Measurements from ENCODE around the gene GAA.
A peak's percentile ranks its signal among the peaks of the same experiment; 100 is the strongest.

Gene GAA

DNA sequence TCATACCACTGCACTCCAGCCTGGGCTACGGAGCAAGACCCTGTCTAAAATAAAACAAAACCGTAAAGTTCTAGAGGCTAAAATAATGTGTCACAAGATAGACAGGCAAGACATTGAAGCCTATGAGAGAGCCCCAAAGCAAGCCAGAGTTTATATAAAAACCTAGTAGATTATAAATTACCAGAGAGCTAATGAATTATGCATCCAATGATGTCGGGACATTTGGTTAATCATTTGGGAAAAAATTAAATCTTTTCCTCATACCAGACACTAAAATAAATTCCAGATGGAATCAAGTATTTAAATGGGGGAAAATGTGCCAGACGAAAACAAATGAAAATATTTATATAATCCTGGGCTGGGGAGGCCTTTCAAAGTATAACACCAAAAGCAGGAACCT, 40.7 kb upstream of the GAA start:
- Mint-ChIP-seq H3K4me1 (peaks cover 5% of the 10 kb centered on the region), H3K36me3 (ENCODE audit: low read depth) (peaks cover 25% of the 10 kb centered on the region), H3K27me3 (ENCODE audit: low read depth) (no peaks in the 10 kb centered on the region), H3K27ac (peak overlapping the region; percentile 68 to 83 (median 79)), H3K4me3 (no peak overlapping the region), H3K9me3 (no peaks in the 10 kb centered on the region)
- TF ChIP-seq, protein P1, sequence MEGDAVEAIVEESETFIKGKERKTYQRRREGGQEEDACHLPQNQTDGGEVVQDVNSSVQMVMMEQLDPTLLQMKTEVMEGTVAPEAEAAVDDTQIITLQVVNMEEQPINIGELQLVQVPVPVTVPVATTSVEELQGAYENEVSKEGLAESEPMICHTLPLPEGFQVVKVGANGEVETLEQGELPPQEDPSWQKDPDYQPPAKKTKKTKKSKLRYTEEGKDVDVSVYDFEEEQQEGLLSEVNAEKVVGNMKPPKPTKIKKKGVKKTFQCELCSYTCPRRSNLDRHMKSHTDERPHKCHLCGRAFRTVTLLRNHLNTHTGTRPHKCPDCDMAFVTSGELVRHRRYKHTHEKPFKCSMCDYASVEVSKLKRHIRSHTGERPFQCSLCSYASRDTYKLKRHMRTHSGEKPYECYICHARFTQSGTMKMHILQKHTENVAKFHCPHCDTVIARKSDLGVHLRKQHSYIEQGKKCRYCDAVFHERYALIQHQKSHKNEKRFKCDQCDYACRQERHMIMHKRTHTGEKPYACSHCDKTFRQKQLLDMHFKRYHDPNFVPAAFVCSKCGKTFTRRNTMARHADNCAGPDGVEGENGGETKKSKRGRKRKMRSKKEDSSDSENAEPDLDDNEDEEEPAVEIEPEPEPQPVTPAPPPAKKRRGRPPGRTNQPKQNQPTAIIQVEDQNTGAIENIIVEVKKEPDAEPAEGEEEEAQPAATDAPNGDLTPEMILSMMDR (IDR thresholded peaks at IDR 0.05; ENCODE audit: unreplicated experiment in 3 of 3), result no peak

DNA sequence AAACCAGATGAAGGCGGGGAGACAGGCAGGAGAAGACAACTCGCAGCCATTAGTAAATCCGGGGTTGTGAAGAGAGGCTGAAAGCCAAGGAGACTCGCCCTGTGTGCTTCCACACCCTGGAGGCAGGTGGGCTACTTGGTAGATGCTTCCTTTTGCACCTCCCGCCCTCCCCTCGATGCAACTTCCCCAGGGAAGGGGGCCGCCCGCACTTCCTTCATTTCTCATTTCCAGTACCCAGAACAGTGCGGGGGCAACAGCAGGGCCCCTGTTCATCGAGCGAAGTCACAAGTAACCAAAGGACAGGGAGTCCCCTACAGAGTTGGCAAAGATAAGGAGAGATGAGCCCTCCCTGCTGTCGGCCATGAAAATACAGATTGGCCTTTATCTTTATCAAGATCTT, 40.0 kb upstream of the GAA start:
- H3K36me3 Mint-ChIP-seq (ENCODE audit: low read depth), result peaks cover 25% of the 10 kb centered on the region

GRCh38 chr17:80063830-80064585, 37.4 kb upstream of the GAA start:
- Mint-ChIP-seq H3K27ac (no peak overlapping the region), H3K4me3 (no peak overlapping the region), H3K9me3 (no peaks in the 10 kb centered on the region), H3K4me1 (peaks cover 14% of the 10 kb centered on the region), H3K36me3 (ENCODE audit: low read depth) (peaks cover 24% of the 10 kb centered on the region), H3K27me3 (ENCODE audit: low read depth) (peaks cover 5% of the 10 kb centered on the region)
- TF ChIP-seq, protein P1 (IDR thresholded peaks at IDR 0.05; ENCODE audit: unreplicated experiment in 3 of 3), result no peak

More for the DNA sequence above, 40.0 kb upstream of the GAA start:
- no peak overlapping the region for H3K4me3 Mint-ChIP-seq
- H3K9me3 Mint-ChIP-seq, result no peaks in the 10 kb centered on the region
- TF ChIP-seq, protein P1 (IDR thresholded peaks at IDR 0.05; ENCODE audit: unreplicated experiment in 3 of 3), result no peak
- peaks cover 5% of the 10 kb centered on the region for H3K4me1 Mint-ChIP-seq
- no peak overlapping the region for H3K27ac Mint-ChIP-seq
- no peaks in the 10 kb centered on the region for H3K27me3 Mint-ChIP-seq (ENCODE audit: low read depth)

GRCh38 chr17:80064696-80065095, 36.7 kb upstream of the GAA start:
- no peak overlapping the region for H3K4me3 Mint-ChIP-seq
- TF ChIP-seq, protein P1 (IDR thresholded peaks at IDR 0.05; ENCODE audit: unreplicated experiment in 3 of 3), result no peak
- H3K4me1 Mint-ChIP-seq, result peaks cover 21% of the 10 kb centered on the region
- peaks cover 21% of the 10 kb centered on the region for H3K36me3 Mint-ChIP-seq (ENCODE audit: low read depth)
- H3K27me3 Mint-ChIP-seq (ENCODE audit: low read depth), result peaks cover 5% of the 10 kb centered on the region
- no peaks in the 10 kb centered on the region for H3K9me3 Mint-ChIP-seq
- no peak overlapping the region for H3K27ac Mint-ChIP-seq

DNA sequence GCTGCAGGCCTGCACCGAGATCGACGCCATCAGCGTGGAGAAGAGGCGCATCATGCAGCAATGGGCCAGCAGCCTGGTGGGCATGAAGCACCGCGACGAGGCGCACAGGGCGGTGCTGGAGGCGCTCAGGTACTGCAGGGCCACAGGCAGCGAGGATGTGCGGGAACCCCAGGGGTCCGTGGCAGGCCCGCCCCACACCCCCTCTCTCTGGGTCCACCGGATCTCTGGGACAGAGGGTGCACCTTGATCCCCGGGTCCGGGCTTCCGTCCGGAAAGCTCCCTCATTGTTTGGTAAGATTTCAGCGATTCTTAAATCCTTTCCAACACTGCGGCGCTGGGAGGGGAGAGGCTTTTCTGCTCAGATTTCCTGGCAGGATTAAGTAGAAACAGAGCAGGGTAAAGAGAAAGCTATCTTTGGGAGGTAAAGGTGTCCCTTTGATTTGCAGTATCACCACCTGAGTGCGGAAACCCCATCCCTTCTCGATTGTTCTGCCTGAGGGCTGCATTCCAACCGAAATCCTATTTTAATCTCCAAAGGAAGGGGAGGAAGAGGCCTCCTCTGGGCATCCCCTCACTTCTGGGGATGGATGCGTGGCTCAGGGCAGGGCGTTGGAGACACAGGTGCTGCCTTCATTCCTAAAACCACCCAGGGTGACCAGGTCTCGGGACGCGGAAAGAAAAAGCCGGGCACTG, 35.8 kb upstream of the GAA start:
- Mint-ChIP-seq H3K27me3 (ENCODE audit: low read depth) (peaks cover 5% of the 10 kb centered on the region), H3K27ac (no peak overlapping the region), H3K9me3 (no peaks in the 10 kb centered on the region), H3K4me1 (peaks cover 21% of the 10 kb centered on the region), H3K4me3 (no peak overlapping the region), H3K36me3 (ENCODE audit: low read depth) (peaks cover 15% of the 10 kb centered on the region)
- TF ChIP-seq, protein P1 (IDR thresholded peaks at IDR 0.05; ENCODE audit: unreplicated experiment in 3 of 3), result no peak
